NT2/D1 (cell line): Measurements from ENCODE around the gene EFNB1.

Experiments
- YY1 ChIP-seq: IDR thresholded peaks from 2 replicates; pipeline ENCODE4 v1.6.1; 2011; ENCODE audit not compliant: insufficient read length, insufficient read depth
- ZNF274 ChIP-seq: IDR thresholded peaks from 2 replicates; pipeline ENCODE4 v1.6.1; 2011; ENCODE audit warnings: mild to moderate bottlenecking, low read depth, low read length

GRCh38 chrX:68840256-68840655, 11.4 kb downstream of the EFNB1 start:
- TF ChIP-seq ZNF274 (no peak), YY1 (no peak)
